ENCODE results near the gene GSAP. TPM values are rescaled to one million over a fixed set of nuclear protein-coding genes. Genes with fewer than 3 reads are reported as not detected.
A peak's percentile ranks its signal among the peaks of the same experiment; 100 is the strongest.

GSAP gene
- total and polyA plus RNA-seq, 2 donors (not counting 1 experiment from before 2014, with no cell fraction given), result 140 to 207 TPM

DNA sequence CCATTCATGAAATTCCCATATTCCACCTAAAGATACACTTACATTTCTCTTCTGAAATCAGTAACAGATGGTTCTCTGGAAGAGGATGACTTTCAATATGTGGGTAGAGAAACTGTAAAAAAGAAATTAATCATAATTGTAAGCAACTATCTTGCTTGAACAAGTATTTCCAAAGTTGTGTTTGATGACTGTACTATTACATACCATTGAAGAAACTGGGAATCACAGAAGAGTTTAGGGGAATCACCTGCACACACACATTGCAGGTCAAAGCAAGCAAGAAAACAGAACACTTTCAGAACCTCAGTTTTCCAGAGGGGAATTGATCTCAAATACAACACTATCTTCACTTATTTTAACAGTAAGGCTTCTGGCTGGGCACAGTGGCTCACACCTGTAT is 33.6 kb downstream of the GSAP start:
- no peak overlapping the region for H2AFZ ChIP-seq (ENCODE audit: insufficient read depth, low read depth, low read length, poor library complexity, severe bottlenecking)
- no peak overlapping the region for H3K9ac ChIP-seq (ENCODE audit: low read length)
- intact Hi-C loops (cut with micrococcal nuclease), result no loop called here
- Mint-ChIP-seq H3K27ac (peak overlapping the region; percentile 11), H3K27me3 (no peaks in the 10 kb centered on the region), H3K4me3 (no peak overlapping the region), H3K4me1 (peaks cover 6% of the 10 kb centered on the region), H3K9me3 (ENCODE audit: insufficient read depth) (no peaks in the 10 kb centered on the region)
- H3K4me1 ChIP-seq (ENCODE audit: control insufficient read depth in 2 of 2, insufficient read depth in 2 of 2, low read length in 2 of 2), result no peaks in the 10 kb centered on the region
- ChIA-PET POLR2A (interaction anchor here (0.6 kb wide), 1 partner anchor 11 kb away, joined by 3 read pairs; no protein-coding TSS in a partner anchor), CTCF (interaction anchor here (1.2 to 1.4 kb wide), 2 partner anchors 13 to 31 kb away, joined by 3 read pairs; no protein-coding TSS in a partner anchor)
- H4K20me1 ChIP-seq (ENCODE audit: control insufficient read depth, insufficient read depth, low read length, poor library complexity, severe bottlenecking), result no peaks in the 10 kb centered on the region
- H3K36me3 ChIP-seq (replicated peaks in 1 of 2; ENCODE audit: control extremely low read depth in 1 of 2, control insufficient read depth in 1 of 2, extremely low read depth in 1 of 2, insufficient read depth in 2 of 2, low read length in 1 of 2), result peaks cover 43 to 91% of the 10 kb centered on the region in 2 experiments
- ATAC-seq (ENCODE audit: low read depth), result no peak
- H3K27me3 ChIP-seq (replicated peaks in 1 of 4; ENCODE audit: control extremely low read depth in 1 of 4, control insufficient read depth in 3 of 4, insufficient read depth in 4 of 4, low read length in 3 of 4), result no peaks in the 10 kb centered on the region
- H3K4me3 ChIP-seq (ENCODE audit: control extremely low read depth in 1 of 5, extremely low read depth in 1 of 5, insufficient read depth in 1 of 5, low read depth in 2 of 5, low read length in 4 of 5), result no peak overlapping the region
- H3K79me2 ChIP-seq (ENCODE audit: control insufficient read depth, insufficient read depth, low read length), result no peaks in the 10 kb centered on the region
- TF ChIP-seq EZH2 (IDR thresholded peaks at IDR 0.05; ENCODE audit: borderline replicate concordance, insufficient read depth, low read depth, low read length, poor library complexity, severe bottlenecking), result no peak
- TF ChIP-seq, protein P1, sequence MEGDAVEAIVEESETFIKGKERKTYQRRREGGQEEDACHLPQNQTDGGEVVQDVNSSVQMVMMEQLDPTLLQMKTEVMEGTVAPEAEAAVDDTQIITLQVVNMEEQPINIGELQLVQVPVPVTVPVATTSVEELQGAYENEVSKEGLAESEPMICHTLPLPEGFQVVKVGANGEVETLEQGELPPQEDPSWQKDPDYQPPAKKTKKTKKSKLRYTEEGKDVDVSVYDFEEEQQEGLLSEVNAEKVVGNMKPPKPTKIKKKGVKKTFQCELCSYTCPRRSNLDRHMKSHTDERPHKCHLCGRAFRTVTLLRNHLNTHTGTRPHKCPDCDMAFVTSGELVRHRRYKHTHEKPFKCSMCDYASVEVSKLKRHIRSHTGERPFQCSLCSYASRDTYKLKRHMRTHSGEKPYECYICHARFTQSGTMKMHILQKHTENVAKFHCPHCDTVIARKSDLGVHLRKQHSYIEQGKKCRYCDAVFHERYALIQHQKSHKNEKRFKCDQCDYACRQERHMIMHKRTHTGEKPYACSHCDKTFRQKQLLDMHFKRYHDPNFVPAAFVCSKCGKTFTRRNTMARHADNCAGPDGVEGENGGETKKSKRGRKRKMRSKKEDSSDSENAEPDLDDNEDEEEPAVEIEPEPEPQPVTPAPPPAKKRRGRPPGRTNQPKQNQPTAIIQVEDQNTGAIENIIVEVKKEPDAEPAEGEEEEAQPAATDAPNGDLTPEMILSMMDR (IDR thresholded peaks at IDR 0.05), result no peak
- H3K27ac ChIP-seq (ENCODE audit: low read length in 2 of 2), result no peak overlapping the region
- no peaks in the 10 kb centered on the region for H3K9me3 ChIP-seq (ENCODE audit: control extremely low read depth in 1 of 3, control insufficient read depth in 2 of 3, insufficient read depth in 1 of 3, low read length in 2 of 3)
- no peak for DNase-seq
- H3K4me2 ChIP-seq (replicated peaks; ENCODE audit: low read depth, low read length, poor library complexity, severe bottlenecking), result no peak overlapping the region

DNA sequence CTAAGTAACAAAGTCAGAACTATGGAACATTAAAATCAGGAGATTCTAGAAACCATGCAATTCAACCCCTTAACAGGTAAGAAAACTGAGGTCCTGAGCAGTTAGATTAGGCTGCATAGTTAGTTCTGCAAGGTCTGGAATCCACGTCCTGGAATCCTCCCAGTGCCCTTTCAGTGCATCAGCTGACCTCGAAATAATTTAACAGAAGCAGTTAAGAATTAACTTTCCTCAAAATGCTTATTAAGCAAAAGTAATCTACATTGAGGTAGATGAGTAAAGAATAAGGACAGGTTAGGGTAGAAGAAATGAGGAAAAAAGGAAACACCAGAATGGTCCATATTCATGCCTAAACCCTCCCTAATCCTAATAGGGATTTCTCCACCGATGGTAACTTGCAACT is 37.6 kb downstream of the GSAP start:
- no peaks in the 10 kb centered on the region for H3K9me3 ChIP-seq (ENCODE audit: control extremely low read depth in 1 of 3, control insufficient read depth in 2 of 3, insufficient read depth in 1 of 3, low read length in 2 of 3)
- WGBS (ENCODE audit: insufficient coverage), result no CpG with 5 or more reads among the region's 3 CpGs
- ATAC-seq (ENCODE audit: low read depth), result no peak
- DNase-seq, result no peak
- no peaks in the 10 kb centered on the region for H3K79me2 ChIP-seq (ENCODE audit: control insufficient read depth, insufficient read depth, low read length)
- H3K27ac Mint-ChIP-seq, result no peak overlapping the region
- CTCF ChIA-PET, result no interaction called here
- intact Hi-C loops (cut with micrococcal nuclease), result loop anchor here (5.0 kb wide), 1 partner anchor 34 kb away; no protein-coding TSS in a partner anchor
- no peaks in the 10 kb centered on the region for H3K27me3 Mint-ChIP-seq
- POLR2A ChIA-PET, result interaction anchor here (0.6 kb wide), 1 partner anchor 13 kb away, joined by 11 read pairs; no protein-coding TSS in a partner anchor
- H3K4me3 ChIP-seq (ENCODE audit: control extremely low read depth in 1 of 5, extremely low read depth in 1 of 5, insufficient read depth in 1 of 5, low read depth in 2 of 5, low read length in 4 of 5), result no peak overlapping the region
- H3K9ac ChIP-seq (ENCODE audit: low read length), result no peak overlapping the region
- peaks cover 36 to 90% of the 10 kb centered on the region in 2 experiments for H3K36me3 ChIP-seq (replicated peaks in 1 of 2; ENCODE audit: control extremely low read depth in 1 of 2, control insufficient read depth in 1 of 2, extremely low read depth in 1 of 2, insufficient read depth in 2 of 2, low read length in 1 of 2)
- no peak overlapping the region for H3K4me2 ChIP-seq (replicated peaks; ENCODE audit: low read depth, low read length, poor library complexity, severe bottlenecking)
- H4K20me1 ChIP-seq (ENCODE audit: control insufficient read depth, insufficient read depth, low read length, poor library complexity, severe bottlenecking), result no peaks in the 10 kb centered on the region
- no peaks in the 10 kb centered on the region for H3K9me3 Mint-ChIP-seq (ENCODE audit: insufficient read depth)
- no peaks in the 10 kb centered on the region for H3K4me1 Mint-ChIP-seq
- no peaks in the 10 kb centered on the region for H3K4me1 ChIP-seq (ENCODE audit: control insufficient read depth in 2 of 2, insufficient read depth in 2 of 2, low read length in 2 of 2)
- H3K4me3 Mint-ChIP-seq, result no peak overlapping the region
- H3K27me3 ChIP-seq (replicated peaks in 1 of 4; ENCODE audit: control extremely low read depth in 1 of 4, control insufficient read depth in 3 of 4, insufficient read depth in 4 of 4, low read length in 3 of 4), result no peaks in the 10 kb centered on the region
- no peak overlapping the region for H2AFZ ChIP-seq (ENCODE audit: insufficient read depth, low read depth, low read length, poor library complexity, severe bottlenecking)
- no peak overlapping the region for H3K27ac ChIP-seq (ENCODE audit: low read length in 2 of 2)
- no peak for TF ChIP-seq EZH2 (IDR thresholded peaks at IDR 0.05; ENCODE audit: borderline replicate concordance, insufficient read depth, low read depth, low read length, poor library complexity, severe bottlenecking)
- TF ChIP-seq, protein P1 (IDR thresholded peaks at IDR 0.05), result no peak

Data from B cell (primary cell).